Fibroblast of peridontal ligament (primary cell): ENCODE measurements around the gene SPHK2.
A peak's percentile ranks its signal among the peaks of the same experiment; 100 is the strongest.
"Not testable (repeated sequence)": the region's sequence is repeated elsewhere in the genome, so short reads cannot be mapped to it uniquely, and the experiment has no call there.

Experiments used
- DNase-seq: peaks from one replicate; pipeline ENCODE4 v3.0.0-alpha.2; 2010; ENCODE audit errors: extremely low read depth

The SPHK2 gene

GRCh38 chr19:48637449-48637947, 18.2 kb downstream of the SPHK2 start:
- DNase-seq, result peak; percentile 98

GRCh38 chr19:48637948-48638830, 18.9 kb downstream of the SPHK2 start:
- DNase-seq, result peak; percentile 96

GRCh38 chr19:48638831-48639381, 19.6 kb downstream of the SPHK2 start:
- DNase-seq, result no peak

- no peak for DNase-seq
Measured at GRCh38 chr19:48639483-48640375, 20.4 kb downstream of the SPHK2 start.

- no peak for DNase-seq
Measured at GRCh38 chr19:48641850-48642249, 22.5 kb downstream of the SPHK2 start.

- DNase-seq, result no peak
Measured at GRCh38 chr19:48642862-48643261, 23.6 kb downstream of the SPHK2 start.

GRCh38 chr19:48644355-48644754, 25.0 kb downstream of the SPHK2 start:
- DNase-seq, result no peak

- DNase-seq, result peak; percentile 62
Measured at GRCh38 chr19:48644839-48645619, 25.7 kb downstream of the SPHK2 start.

- no peak for DNase-seq
Measured at GRCh38 chr19:48645620-48646000, 26.3 kb downstream of the SPHK2 start.

GRCh38 chr19:48646001-48646721, 26.9 kb downstream of the SPHK2 start, which contains the start of gene CA11:
Gene CA11 (minus strand): TSS chr19:48646187. CDS start chr19:48645632, 555 bp downstream.
- peak; percentile 63 for DNase-seq

- DNase-seq, result no peak
Measured at GRCh38 chr19:48646722-48647216, 27.5 kb downstream of the SPHK2 start.

GRCh38 chr19:48648134-48648533, 28.8 kb downstream of the SPHK2 start:
- DNase-seq, result no peak

- DNase-seq, result no peak
Measured at GRCh38 chr19:48650974-48651682, 31.8 kb downstream of the SPHK2 start.

GRCh38 chr19:48651683-48652048, 32.4 kb downstream of the SPHK2 start:
- no peak for DNase-seq

GRCh38 chr19:48654299-48655059, 35.2 kb downstream of the SPHK2 start:
- DNase-seq, result no peak

- DNase-seq, result peak; percentile 89
Measured at GRCh38 chr19:48656840-48657474, 37.7 kb downstream of the SPHK2 start.

- not testable (repeated sequence) for DNase-seq
Measured at GRCh38 chr19:48657828-48658227, 38.5 kb downstream of the SPHK2 start.

- no peak for DNase-seq
Measured at GRCh38 chr19:48658483-48658882, 39.2 kb downstream of the SPHK2 start.

- no peak for DNase-seq
Measured at GRCh38 chr19:48659768-48660167, 40.5 kb downstream of the SPHK2 start.
